Adrenal gland (tissue), 12 donors: ENCODE results near the gene VAMP5. TPM values are rescaled to one million over a fixed set of nuclear protein-coding genes. Genes with fewer than 3 reads are reported as not detected.
A peak's percentile ranks its signal among the peaks of the same experiment; 100 is the strongest.
"Not testable (repeated sequence)": the region's sequence is repeated elsewhere in the genome, so short reads cannot be mapped to it uniquely, and the experiment has no call there.

ENCODE experiments used
- DNase-seq, 7 donors: peaks; one replicate each; pipeline ENCODE4 v3.0.0-alpha.2; 2019 to 2020
- H3K27ac ChIP-seq, 5 donors: fragments of 200-600 bp; sonication (generic) in 4 of 5; 1 replicate in 3 of 5; 2 replicates in 2 of 5; pipeline versions ENCODE4 v1.5.1 to v1.8.0; 2016 to 2020; ENCODE audit warnings: mild to moderate bottlenecking in 1 of 5
- H3K27me3 ChIP-seq: fragments of 200-600 bp; 2 replicates; pipeline ENCODE4 v1.8.0; 2021
- H3K36me3 ChIP-seq, 2 donors: fragments of 200-600 bp; replicated peaks in 1 of 2; 1 replicate in 1 of 2; 2 replicates in 1 of 2; pipeline versions ENCODE4 v1.5.1 to v1.8.0; 2018 to 2022
- H3K4me1 ChIP-seq, 2 donors: fragments of 200-600 bp; replicated peaks in 1 of 2; 1 replicate in 1 of 2; 2 replicates in 1 of 2; pipeline versions ENCODE4 v1.5.1 to v1.8.0; 2018 to 2021
- H3K4me3 ChIP-seq, 4 donors: fragments of 200-600 bp; sonication (generic) in 3 of 4; one replicate each; pipeline ENCODE4 v1.5.1; 2016 to 2018
- H3K9me3 ChIP-seq, 3 donors: fragments of 200-600 bp; sonication (generic) in 1 of 3; replicated peaks in 1 of 3; 1 replicate in 2 of 3; 2 replicates in 1 of 3; pipeline versions ENCODE4 v1.5.1 to v1.8.0; 2016 to 2021
- POLR2A ChIP-seq, 2 donors: fragments of 450-650 bp; IDR thresholded peaks; one replicate each; pipeline ENCODE4 v1.6.1; 2017; ENCODE audit warnings: antibody characterized with exemption in 2 of 2, mild to moderate bottlenecking in 2 of 2, moderate library complexity in 1 of 2
- WGBS, 4 donors: extraction: QIAGEN DNeasy Blood & Tissue Kit in 2 of 4; methylation state at CpG; one replicate each; pipeline versions ENCODE4 v1.1.5 to v1.1.7; 2013 to 2017; 5-methylcytosine and 5-hydroxymethylcytosine counted together
- intact Hi-C, 2 donors: fragments of 100-400 bp; cut with DNase I; formaldehyde crosslinking; loops; one replicate each; pipeline versions ENCODE4 v1.14.1 to v1.15.0; 2022 to 2023
- polyA plus RNA-seq, 3 donors: library from polyadenylated mRNA; stranded (reverse); fragments of 200-250 nt in 2 of 3; fragments of 350-450 nt in 1 of 3; fragmentation: Illumina TruSeq in 1 of 3; extraction: RNeasy Lipid Tissue Mini Kit (QIAGEN cat#74804) in 1 of 3; gene quantifications; one replicate each; pipeline ENCODE4 v1.2.3, GENCODE V29; 2013 to 2014
- total RNA-seq, 9 donors: library from RNA; depleted of rRNA in 4 of 9; stranded (reverse); fragments of >200 nt in 4 of 9; fragments of 120-200 nt in 1 of 9; fragmentation: NEBNext Ultra II Directional in 1 of 9; extraction: Animal tissue kit (Norgen Biotek cat#: 25700) in 1 of 9; gene quantifications; one replicate each; pipeline versions ENCODE4 v1.1.0 to v1.2.4, GENCODE V29; 2013 to 2023
- TF ChIP-seq, protein P1 (sequence below), 6 experiments: fragments of 450-650 bp in 4 of 6; fragments of 200-600 bp in 2 of 6; sonication (generic) in 1 of 6; IDR thresholded peaks; 1 replicate in 5 of 6; 2 replicates in 1 of 6; pipeline versions ENCODE4 v1.5.1 to v1.8.0; 2016 to 2021; ENCODE audit warnings: antibody characterized with exemption in 6 of 6, mild to moderate bottlenecking in 2 of 6, moderate library complexity in 1 of 6
- donor health status: healthy with polysubstance abuse.
- donor health status: Bipolar disorder and iron deficiency.
- donor health status: DM: yes; HTN: yes; CAD: no.
- donor health status: DM: no; HTN: no; CAD: no.
- donor health status: DM: no; HTN: no; CAD: no.
- donor health status: DM: yes; HTN: yes; CAD: no.

The VAMP5 gene
- total and polyA plus RNA-seq, 12 donors = 30.2 to 130 (median 78.3) TPM

DNA sequence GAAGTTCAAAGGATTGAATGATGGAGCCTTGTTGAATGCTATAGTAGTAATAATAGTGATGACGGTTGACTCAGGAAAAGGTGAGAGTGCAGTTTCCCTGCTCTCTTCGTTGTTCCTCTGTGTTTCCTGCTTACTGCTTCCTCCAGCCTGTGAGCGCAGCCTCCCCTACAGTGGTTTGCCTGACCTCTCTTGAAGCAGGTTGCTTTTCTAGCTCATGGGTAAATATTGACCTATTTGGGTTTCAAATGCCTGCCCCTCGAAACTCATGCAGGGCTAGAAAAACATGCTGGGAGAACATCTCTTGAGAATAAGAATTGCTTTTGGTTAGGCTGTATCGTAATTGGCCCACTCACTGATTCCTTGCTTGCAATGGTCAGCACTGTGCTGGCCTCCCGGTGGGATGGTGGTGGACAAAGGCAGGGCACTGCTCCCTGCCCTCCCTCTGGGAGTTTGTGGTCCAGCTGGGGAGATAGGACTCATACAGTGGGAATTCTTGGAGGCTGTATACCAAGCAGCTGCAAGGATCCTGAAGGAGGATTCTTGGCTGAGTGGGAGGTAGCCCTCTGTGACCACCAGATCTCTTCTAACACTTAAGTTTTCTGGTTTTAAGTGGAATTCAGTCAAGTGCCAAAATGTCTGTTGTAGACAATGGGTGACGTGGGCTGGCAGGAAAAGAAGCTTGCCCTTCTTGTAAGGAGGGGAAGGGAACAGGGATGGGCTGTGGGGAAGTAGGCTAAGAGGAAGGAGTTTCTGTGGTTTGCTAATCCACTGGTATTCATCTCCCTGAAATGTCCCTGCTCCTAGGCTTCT lies 6.0 kb downstream of the VAMP5 start:
- no peak overlapping the region for H3K4me3 ChIP-seq
- DNase-seq = peak in 4 of 7 donors; percentile 54 to 78 (median 56)
- 42 to 58% (median 57%) methylated on average over 6 to 7 of the region's 7 CpGs for WGBS, 4 donors
- intact Hi-C loops = no loop called here
- H3K27ac ChIP-seq = peak overlapping the region in 4 of 5 donors; percentile 33 to 92 (median 66)
- TF ChIP-seq, protein P1, sequence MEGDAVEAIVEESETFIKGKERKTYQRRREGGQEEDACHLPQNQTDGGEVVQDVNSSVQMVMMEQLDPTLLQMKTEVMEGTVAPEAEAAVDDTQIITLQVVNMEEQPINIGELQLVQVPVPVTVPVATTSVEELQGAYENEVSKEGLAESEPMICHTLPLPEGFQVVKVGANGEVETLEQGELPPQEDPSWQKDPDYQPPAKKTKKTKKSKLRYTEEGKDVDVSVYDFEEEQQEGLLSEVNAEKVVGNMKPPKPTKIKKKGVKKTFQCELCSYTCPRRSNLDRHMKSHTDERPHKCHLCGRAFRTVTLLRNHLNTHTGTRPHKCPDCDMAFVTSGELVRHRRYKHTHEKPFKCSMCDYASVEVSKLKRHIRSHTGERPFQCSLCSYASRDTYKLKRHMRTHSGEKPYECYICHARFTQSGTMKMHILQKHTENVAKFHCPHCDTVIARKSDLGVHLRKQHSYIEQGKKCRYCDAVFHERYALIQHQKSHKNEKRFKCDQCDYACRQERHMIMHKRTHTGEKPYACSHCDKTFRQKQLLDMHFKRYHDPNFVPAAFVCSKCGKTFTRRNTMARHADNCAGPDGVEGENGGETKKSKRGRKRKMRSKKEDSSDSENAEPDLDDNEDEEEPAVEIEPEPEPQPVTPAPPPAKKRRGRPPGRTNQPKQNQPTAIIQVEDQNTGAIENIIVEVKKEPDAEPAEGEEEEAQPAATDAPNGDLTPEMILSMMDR (IDR thresholded peaks at IDR 0.05) = no peak
- TF ChIP-seq POLR2A (IDR thresholded peaks at IDR 0.05) = no peak
- H3K27me3 ChIP-seq = no peaks in the 10 kb centered on the region
- H3K4me1 ChIP-seq = peaks cover 19 to 74% of the 10 kb centered on the region in 2 donors
- no peaks in the 10 kb centered on the region for H3K36me3 ChIP-seq
- no peaks in the 10 kb centered on the region for H3K9me3 ChIP-seq

DNA sequence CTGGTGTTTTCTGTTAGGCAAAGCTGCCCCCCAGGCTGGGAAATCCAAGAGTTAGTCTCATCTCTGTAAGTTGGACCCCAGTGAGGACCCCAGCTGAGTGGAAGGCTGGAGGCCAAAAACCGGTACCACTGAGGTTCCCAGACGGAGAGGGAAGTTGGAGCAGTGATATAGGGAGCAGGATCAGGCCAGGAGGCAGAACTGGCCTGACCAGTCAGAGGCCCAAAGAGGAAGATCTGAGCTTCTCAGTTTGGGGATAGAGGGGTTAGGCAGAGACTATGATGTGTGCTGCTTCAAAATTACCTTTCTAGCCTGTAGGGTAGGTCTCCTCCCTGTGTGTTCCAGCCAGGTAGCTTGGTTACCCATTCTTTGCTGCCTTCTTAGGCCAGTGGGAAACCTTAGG lies 6.7 kb downstream of the VAMP5 start:
- WGBS, 4 donors = 61 to 91% (median 74%) methylated on average over 2 of the region's 2 CpGs
- peak overlapping the region; percentile 33 to 92 (median 49) for H3K27ac ChIP-seq
- intact Hi-C loops = no loop called here
- no peak overlapping the region for H3K4me3 ChIP-seq
- H3K9me3 ChIP-seq = no peaks in the 10 kb centered on the region
- H3K36me3 ChIP-seq = no peaks in the 10 kb centered on the region
- no peak for DNase-seq
- TF ChIP-seq, protein P1 (IDR thresholded peaks at IDR 0.05) = no peak
- no peak for TF ChIP-seq POLR2A (IDR thresholded peaks at IDR 0.05)
- peaks cover 11 to 66% of the 10 kb centered on the region in 2 donors for H3K4me1 ChIP-seq
- no peaks in the 10 kb centered on the region for H3K27me3 ChIP-seq

DNA sequence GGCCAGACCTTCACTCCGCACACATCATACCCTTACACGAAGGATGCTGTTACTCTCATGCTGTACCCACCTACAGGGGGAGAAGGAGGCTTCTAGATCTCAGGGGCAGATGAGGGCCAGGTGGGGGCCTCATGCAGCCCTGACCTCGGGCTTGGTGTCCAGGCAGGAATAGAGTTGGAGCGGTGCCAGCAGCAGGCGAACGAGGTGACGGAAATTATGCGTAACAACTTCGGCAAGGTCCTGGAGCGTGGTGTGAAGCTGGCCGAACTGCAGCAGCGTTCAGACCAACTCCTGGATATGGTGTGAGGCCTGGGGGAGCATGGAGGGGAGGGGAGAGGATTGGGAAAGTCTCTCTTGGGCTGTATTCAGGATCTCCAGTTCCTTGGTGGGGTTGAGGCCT lies 7.3 kb downstream of the VAMP5 start:
- Histone ChIP-seq H3K4me3 (no peak overlapping the region), H3K9me3 (no peaks in the 10 kb centered on the region), H3K27me3 (no peaks in the 10 kb centered on the region), H3K4me1 (peaks cover 13 to 67% of the 10 kb centered on the region in 2 donors), H3K36me3 (no peaks in the 10 kb centered on the region), H3K27ac (peak overlapping the region in 4 of 5 donors; percentile 33 to 92 (median 65))
- peak in 2 of 7 donors; percentile 34 to 39 for DNase-seq
- WGBS, 4 donors = 58 to 78% (median 66%) methylated on average over 12 of the region's 12 CpGs
- intact Hi-C loops = no loop called here
- TF ChIP-seq POLR2A (IDR thresholded peaks at IDR 0.05) = no peak
- TF ChIP-seq, protein P1 (IDR thresholded peaks at IDR 0.05) = no peak

DNA sequence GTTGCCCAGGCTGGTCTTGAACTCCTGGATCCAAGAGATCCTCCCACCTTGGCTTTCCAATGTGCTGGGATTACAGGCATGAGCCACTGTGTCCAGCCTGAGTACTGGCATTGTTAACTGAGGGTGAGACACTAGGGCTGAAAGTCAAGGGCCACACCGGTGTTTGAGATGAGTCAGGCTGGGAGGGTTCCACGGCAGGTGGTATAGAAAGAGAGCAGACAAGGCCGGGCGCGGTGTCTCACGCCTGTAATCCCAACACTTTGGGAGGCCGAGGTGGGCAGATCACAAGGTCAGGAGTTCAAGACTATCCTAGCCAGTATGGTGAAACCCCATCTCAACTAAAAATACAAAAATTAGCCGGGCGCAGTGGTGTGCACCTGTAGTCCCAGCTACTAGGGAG lies 8.1 kb downstream of the VAMP5 start:
- H3K27me3 ChIP-seq, intact Hi-C loops, H3K9me3 ChIP-seq, H3K36me3 ChIP-seq, H3K4me3 ChIP-seq, DNase-seq: not testable (repeated sequence)
- WGBS, 4 donors = 90 to 93% (median 91%) methylated on average over 6 to 9 of the region's 9 CpGs
- Histone ChIP-seq H3K4me1 (peaks cover 15 to 66% of the 10 kb centered on the region in 2 donors), H3K27ac (peak overlapping the region in 2 of 5 donors; percentile 88 to 92)
